Stimulated activated CD4-positive, alpha-beta T cell treated with anti-CD3 and anti-CD28 coated beads, TNF-alpha, amount 100 ng/mL, for 4 hours (primary cell): Measurements from ENCODE around the gene CCDC116.

ENCODE experiments used
- DNase-seq, 3 experiments: peaks; one replicate each; pipeline ENCODE4 v3.0.0-alpha.2; 2020; ENCODE audit warnings: low read depth in 3 of 3

The CCDC116 gene

GRCh38 chr22:21681566-21682370 lies 49.2 kb downstream of the CCDC116 start:
- no peak for DNase-seq

- DNase-seq = no peak
Observed at GRCh38 chr22:21682385-21683175, 50.0 kb downstream of the CCDC116 start.

GRCh38 chr22:21683401-21683811 lies 50.8 kb downstream of the CCDC116 start:
- DNase-seq = no peak

- no peak for DNase-seq
Observed at GRCh38 chr22:21684492-21685163, 52.1 kb downstream of the CCDC116 start.

- no peak for DNase-seq
Observed at GRCh38 chr22:21685164-21685513, 52.6 kb downstream of the CCDC116 start.

GRCh38 chr22:21686193-21686608 lies 53.6 kb downstream of the CCDC116 start:
- DNase-seq = no peak
